ENCODE data around the gene TELO2.

Gene TELO2

GRCh38 chr16:1538804-1539520 lies 45.8 kb downstream of the TELO2 start:
- Histone ChIP-seq H3K4me3 (ENCODE audit: low read length) (no peak overlapping the region), H3K9me2 (replicated peaks; ENCODE audit: control insufficient read depth, low read length) (no peaks in the 10 kb centered on the region), H3K27ac (ENCODE audit: low read depth, low read length) (no peak overlapping the region), H3K79me2 (ENCODE audit: control insufficient read depth, low read length) (no peaks in the 10 kb centered on the region), H3K9me3 (ENCODE audit: control insufficient read depth, insufficient read depth, low read length) (no peaks in the 10 kb centered on the region), H3K4me1 (ENCODE audit: control insufficient read depth, low read length) (peaks cover 10% of the 10 kb centered on the region), H3F3A (ENCODE audit: control insufficient read depth, insufficient read depth) (0 out of 2 replicates have a peak, but pooled peaks cover 3% of the 10 kb centered on the region), H4K20me1 (ENCODE audit: control insufficient read depth, insufficient read depth, low read depth, low read length) (no peaks in the 10 kb centered on the region), H3K4me2 (ENCODE audit: low read length) (no peak overlapping the region), H3K27me3 (ENCODE audit: control insufficient read depth, low read length) (no peaks in the 10 kb centered on the region), H3K36me3 (ENCODE audit: control insufficient read depth, low read length) (no peaks in the 10 kb centered on the region)
- TF ChIP-seq, protein P1, sequence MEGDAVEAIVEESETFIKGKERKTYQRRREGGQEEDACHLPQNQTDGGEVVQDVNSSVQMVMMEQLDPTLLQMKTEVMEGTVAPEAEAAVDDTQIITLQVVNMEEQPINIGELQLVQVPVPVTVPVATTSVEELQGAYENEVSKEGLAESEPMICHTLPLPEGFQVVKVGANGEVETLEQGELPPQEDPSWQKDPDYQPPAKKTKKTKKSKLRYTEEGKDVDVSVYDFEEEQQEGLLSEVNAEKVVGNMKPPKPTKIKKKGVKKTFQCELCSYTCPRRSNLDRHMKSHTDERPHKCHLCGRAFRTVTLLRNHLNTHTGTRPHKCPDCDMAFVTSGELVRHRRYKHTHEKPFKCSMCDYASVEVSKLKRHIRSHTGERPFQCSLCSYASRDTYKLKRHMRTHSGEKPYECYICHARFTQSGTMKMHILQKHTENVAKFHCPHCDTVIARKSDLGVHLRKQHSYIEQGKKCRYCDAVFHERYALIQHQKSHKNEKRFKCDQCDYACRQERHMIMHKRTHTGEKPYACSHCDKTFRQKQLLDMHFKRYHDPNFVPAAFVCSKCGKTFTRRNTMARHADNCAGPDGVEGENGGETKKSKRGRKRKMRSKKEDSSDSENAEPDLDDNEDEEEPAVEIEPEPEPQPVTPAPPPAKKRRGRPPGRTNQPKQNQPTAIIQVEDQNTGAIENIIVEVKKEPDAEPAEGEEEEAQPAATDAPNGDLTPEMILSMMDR (IDR thresholded peaks at IDR 0.05; ENCODE audit: low read depth, low read length, poor library complexity, severe bottlenecking) = peak; percentile 63
- no peak for TF ChIP-seq EZH2phosphoT487 (IDR thresholded peaks at IDR 0.05; ENCODE audit: borderline replicate concordance, low read length)

- H3K36me3 ChIP-seq (ENCODE audit: control insufficient read depth, low read length) = no peaks in the 10 kb centered on the region
- H3K79me2 ChIP-seq (ENCODE audit: control insufficient read depth, low read length) = no peaks in the 10 kb centered on the region
- H3F3A ChIP-seq (ENCODE audit: control insufficient read depth, insufficient read depth) = 0 out of 2 replicates have a peak, but pooled peaks cover 3% of the 10 kb centered on the region
- H3K27me3 ChIP-seq (ENCODE audit: control insufficient read depth, low read length) = no peaks in the 10 kb centered on the region
- no peak overlapping the region for H3K4me2 ChIP-seq (ENCODE audit: low read length)
- no peak overlapping the region for H3K27ac ChIP-seq (ENCODE audit: low read depth, low read length)
- no peak overlapping the region for H3K4me3 ChIP-seq (ENCODE audit: low read length)
- H3K9me3 ChIP-seq (ENCODE audit: control insufficient read depth, insufficient read depth, low read length) = no peaks in the 10 kb centered on the region
- TF ChIP-seq, protein P1 (IDR thresholded peaks at IDR 0.05; ENCODE audit: low read depth, low read length, poor library complexity, severe bottlenecking) = no peak
- no peak for TF ChIP-seq EZH2phosphoT487 (IDR thresholded peaks at IDR 0.05; ENCODE audit: borderline replicate concordance, low read length)
- peaks cover 10% of the 10 kb centered on the region for H3K4me1 ChIP-seq (ENCODE audit: control insufficient read depth, low read length)
- H3K9me2 ChIP-seq (replicated peaks; ENCODE audit: control insufficient read depth, low read length) = no peaks in the 10 kb centered on the region
- H4K20me1 ChIP-seq (ENCODE audit: control insufficient read depth, insufficient read depth, low read depth, low read length) = no peaks in the 10 kb centered on the region
These were observed 46.8 kb downstream of the TELO2 start for GRCh38 chr16:1539720-1540555.

GRCh38 chr16:1540556-1540855 lies 47.3 kb downstream of the TELO2 start:
- Histone ChIP-seq H3K4me3 (ENCODE audit: low read length) (no peak overlapping the region), H3F3A (ENCODE audit: control insufficient read depth, insufficient read depth) (0 out of 2 replicates have a peak, but pooled peaks cover 3% of the 10 kb centered on the region), H3K4me2 (ENCODE audit: low read length) (no peak overlapping the region), H3K9me3 (ENCODE audit: control insufficient read depth, insufficient read depth, low read length) (no peaks in the 10 kb centered on the region), H3K79me2 (ENCODE audit: control insufficient read depth, low read length) (no peaks in the 10 kb centered on the region), H3K36me3 (ENCODE audit: control insufficient read depth, low read length) (no peaks in the 10 kb centered on the region), H3K4me1 (ENCODE audit: control insufficient read depth, low read length) (peaks cover 12% of the 10 kb centered on the region), H3K27me3 (ENCODE audit: control insufficient read depth, low read length) (no peaks in the 10 kb centered on the region), H3K27ac (ENCODE audit: low read depth, low read length) (no peak overlapping the region), H4K20me1 (ENCODE audit: control insufficient read depth, insufficient read depth, low read depth, low read length) (no peaks in the 10 kb centered on the region), H3K9me2 (replicated peaks; ENCODE audit: control insufficient read depth, low read length) (no peaks in the 10 kb centered on the region)
- no peak for TF ChIP-seq EZH2phosphoT487 (IDR thresholded peaks at IDR 0.05; ENCODE audit: borderline replicate concordance, low read length)
- TF ChIP-seq, protein P1 (IDR thresholded peaks at IDR 0.05; ENCODE audit: low read depth, low read length, poor library complexity, severe bottlenecking) = no peak
